OCI-LY1 (cell line): ENCODE data around the gene MON1A.

Source experiments
- EZH2 ChIP-seq: fragments of 200-600 bp; sonication (generic), shearing (Covaris generic); IDR thresholded peaks from 2 replicates; pipeline ENCODE4 v1.8.0; 2017; ENCODE audit warnings: borderline replicate concordance, mixed run types, mild to moderate bottlenecking, antibody characterized with exemption, low read length, moderate library complexity, mixed read lengths
- TF ChIP-seq, protein P1 (sequence below): fragments of 200-600 bp; sonication (generic), shearing (Covaris generic); IDR thresholded peaks from 2 replicates; pipeline ENCODE4 v1.5.1; 2017; ENCODE audit warnings: mild to moderate bottlenecking, antibody characterized with exemption, low read length, moderate library complexity, mixed read lengths

DNA sequence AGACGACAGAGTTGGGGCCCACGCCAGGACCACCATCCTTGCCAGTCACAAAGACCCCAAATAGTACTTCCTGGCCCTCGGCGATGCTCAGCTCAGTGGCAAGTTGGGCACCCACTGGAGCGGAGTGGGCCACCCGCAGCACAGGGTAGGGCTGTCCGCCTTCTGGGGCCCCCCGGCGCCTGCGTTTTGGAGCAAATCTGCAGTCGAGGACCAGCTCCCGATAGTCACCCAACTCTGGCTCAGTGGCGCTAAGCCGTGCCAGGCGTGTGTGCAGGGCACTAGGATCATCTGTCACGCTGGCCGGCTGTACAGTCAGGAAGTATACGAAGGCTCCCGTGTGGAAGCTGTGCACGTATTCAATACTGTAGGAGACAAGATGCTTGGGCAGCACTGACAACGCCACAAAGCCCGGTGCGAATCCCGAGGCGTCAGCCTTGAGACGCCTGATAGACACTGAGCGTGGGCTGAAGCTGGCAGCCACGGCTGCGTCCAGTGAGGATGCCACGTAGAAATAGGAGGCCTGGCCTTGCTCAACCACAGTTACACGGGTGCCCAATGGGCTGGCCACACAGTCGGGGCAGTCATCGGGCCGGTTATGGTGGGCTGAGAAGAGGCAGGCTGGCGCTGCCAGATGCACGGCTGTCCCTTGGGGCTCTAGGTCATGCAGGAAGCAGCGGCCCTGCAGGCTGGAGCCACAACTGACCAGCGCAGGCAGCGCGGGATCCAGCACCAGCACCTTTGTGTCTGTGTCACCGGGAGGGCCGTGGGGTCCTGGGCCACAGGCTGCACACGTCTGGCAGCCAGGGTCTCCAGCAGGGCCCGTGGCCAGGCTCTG, 26.9 kb downstream of the MON1A start:
- TF ChIP-seq, protein P1, sequence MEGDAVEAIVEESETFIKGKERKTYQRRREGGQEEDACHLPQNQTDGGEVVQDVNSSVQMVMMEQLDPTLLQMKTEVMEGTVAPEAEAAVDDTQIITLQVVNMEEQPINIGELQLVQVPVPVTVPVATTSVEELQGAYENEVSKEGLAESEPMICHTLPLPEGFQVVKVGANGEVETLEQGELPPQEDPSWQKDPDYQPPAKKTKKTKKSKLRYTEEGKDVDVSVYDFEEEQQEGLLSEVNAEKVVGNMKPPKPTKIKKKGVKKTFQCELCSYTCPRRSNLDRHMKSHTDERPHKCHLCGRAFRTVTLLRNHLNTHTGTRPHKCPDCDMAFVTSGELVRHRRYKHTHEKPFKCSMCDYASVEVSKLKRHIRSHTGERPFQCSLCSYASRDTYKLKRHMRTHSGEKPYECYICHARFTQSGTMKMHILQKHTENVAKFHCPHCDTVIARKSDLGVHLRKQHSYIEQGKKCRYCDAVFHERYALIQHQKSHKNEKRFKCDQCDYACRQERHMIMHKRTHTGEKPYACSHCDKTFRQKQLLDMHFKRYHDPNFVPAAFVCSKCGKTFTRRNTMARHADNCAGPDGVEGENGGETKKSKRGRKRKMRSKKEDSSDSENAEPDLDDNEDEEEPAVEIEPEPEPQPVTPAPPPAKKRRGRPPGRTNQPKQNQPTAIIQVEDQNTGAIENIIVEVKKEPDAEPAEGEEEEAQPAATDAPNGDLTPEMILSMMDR, result no peak
- TF ChIP-seq EZH2, result no peak
